ENCODE results near the gene TAS2R38. TPM values are rescaled to one million over a fixed set of nuclear protein-coding genes. Genes with fewer than 3 reads are reported as not detected.

TAS2R38 gene
- total RNA-seq, 2 donors from 2014 or later: not detected

DNA sequence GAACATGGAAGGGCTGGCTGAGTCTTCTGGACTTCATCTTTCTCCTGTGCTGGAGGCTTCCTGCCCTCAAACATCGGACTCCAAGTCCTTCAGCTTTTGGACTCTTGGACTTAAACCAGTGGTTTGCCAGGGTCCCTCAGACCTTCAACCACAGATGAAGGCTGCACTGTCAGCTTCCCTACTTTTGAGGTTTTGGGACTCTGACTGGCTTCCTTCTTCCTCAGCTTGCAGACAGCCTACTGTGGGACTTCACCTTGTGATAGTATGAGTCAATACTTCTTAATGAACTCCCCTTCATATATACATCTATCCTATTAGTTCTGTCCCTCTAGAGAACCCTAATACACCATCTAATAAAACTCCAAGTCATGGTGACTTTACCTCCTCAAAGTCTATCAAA is 22.8 kb downstream of the TAS2R38 start:
- Histone ChIP-seq H3K4me1 (ENCODE audit: control insufficient read depth, insufficient read depth, low read length) (no peaks in the 10 kb centered on the region), H3K36me3 (ENCODE audit: control insufficient read depth, insufficient read depth, low read length) (no peaks in the 10 kb centered on the region), H3K9me3 (ENCODE audit: control insufficient read depth, low read length) (no peaks in the 10 kb centered on the region), H3K4me3 (ENCODE audit: low read length) (no peak overlapping the region), H3K27me3 (ENCODE audit: control insufficient read depth, insufficient read depth, low read length, poor library complexity, severe bottlenecking) (no peaks in the 10 kb centered on the region), H3K27ac (ENCODE audit: low read depth, low read length) (no peak overlapping the region), H3K9ac (ENCODE audit: extremely low read depth, low read length, poor library complexity, severe bottlenecking) (no peak overlapping the region)
- no peak overlapping the region for H3K4me3 Mint-ChIP-seq
- WGBS, 2 experiments (ENCODE audit: insufficient coverage in 1 of 2, insufficient read length in 1 of 2): 84 to 100% methylated on average over 1 of the region's 1 CpG
- H3K36me3 Mint-ChIP-seq (ENCODE audit: low read depth): no peaks in the 10 kb centered on the region
- no peak for DNase-seq
- H3K27ac Mint-ChIP-seq: no peak overlapping the region
- peaks cover 3% of the 10 kb centered on the region for H3K4me1 Mint-ChIP-seq
- no peaks in the 10 kb centered on the region for H3K9me3 Mint-ChIP-seq
- TF ChIP-seq, protein P1, sequence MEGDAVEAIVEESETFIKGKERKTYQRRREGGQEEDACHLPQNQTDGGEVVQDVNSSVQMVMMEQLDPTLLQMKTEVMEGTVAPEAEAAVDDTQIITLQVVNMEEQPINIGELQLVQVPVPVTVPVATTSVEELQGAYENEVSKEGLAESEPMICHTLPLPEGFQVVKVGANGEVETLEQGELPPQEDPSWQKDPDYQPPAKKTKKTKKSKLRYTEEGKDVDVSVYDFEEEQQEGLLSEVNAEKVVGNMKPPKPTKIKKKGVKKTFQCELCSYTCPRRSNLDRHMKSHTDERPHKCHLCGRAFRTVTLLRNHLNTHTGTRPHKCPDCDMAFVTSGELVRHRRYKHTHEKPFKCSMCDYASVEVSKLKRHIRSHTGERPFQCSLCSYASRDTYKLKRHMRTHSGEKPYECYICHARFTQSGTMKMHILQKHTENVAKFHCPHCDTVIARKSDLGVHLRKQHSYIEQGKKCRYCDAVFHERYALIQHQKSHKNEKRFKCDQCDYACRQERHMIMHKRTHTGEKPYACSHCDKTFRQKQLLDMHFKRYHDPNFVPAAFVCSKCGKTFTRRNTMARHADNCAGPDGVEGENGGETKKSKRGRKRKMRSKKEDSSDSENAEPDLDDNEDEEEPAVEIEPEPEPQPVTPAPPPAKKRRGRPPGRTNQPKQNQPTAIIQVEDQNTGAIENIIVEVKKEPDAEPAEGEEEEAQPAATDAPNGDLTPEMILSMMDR (conservative IDR thresholded peaks at IDR 0.05): no peak
- H3K27me3 Mint-ChIP-seq (ENCODE audit: insufficient read depth): no peaks in the 10 kb centered on the region

DNA sequence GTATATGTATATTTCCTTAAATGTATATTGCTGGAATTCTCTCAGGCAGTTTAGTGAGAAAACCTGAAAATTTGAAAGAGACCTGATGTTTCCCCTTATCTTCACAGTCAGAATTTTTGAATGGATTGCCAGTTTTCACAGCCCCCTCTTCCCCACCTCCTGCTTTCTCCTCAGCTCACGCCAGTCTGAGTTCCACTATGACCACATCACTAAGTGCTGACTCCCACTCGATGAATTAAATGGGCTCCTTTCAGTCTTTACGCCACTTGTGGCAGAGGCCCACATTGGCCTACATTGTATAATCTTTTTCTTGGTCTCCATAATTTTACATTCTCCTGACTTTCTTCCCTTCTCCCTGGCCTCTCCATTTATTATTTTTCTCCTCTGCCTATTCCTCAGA is 23.7 kb downstream of the TAS2R38 start:
- Mint-ChIP-seq H3K4me3 (no peak overlapping the region), H3K27me3 (ENCODE audit: insufficient read depth) (no peaks in the 10 kb centered on the region), H3K27ac (no peak overlapping the region), H3K9me3 (no peaks in the 10 kb centered on the region), H3K4me1 (peaks cover 3% of the 10 kb centered on the region), H3K36me3 (ENCODE audit: low read depth) (no peaks in the 10 kb centered on the region)
- Histone ChIP-seq H3K27ac (ENCODE audit: low read depth, low read length) (no peak overlapping the region), H3K4me1 (ENCODE audit: control insufficient read depth, insufficient read depth, low read length) (no peaks in the 10 kb centered on the region), H3K36me3 (ENCODE audit: control insufficient read depth, insufficient read depth, low read length) (no peaks in the 10 kb centered on the region), H3K27me3 (ENCODE audit: control insufficient read depth, insufficient read depth, low read length, poor library complexity, severe bottlenecking) (no peaks in the 10 kb centered on the region), H3K9me3 (ENCODE audit: control insufficient read depth, low read length) (no peaks in the 10 kb centered on the region), H3K4me3 (ENCODE audit: low read length) (no peak overlapping the region), H3K9ac (ENCODE audit: extremely low read depth, low read length, poor library complexity, severe bottlenecking) (no peak overlapping the region)
- DNase-seq: no peak
- 86 to 92% methylated on average over 3 of the region's 3 CpGs for WGBS, 2 experiments (ENCODE audit: insufficient coverage in 1 of 2, insufficient read length in 1 of 2)
- TF ChIP-seq, protein P1 (conservative IDR thresholded peaks at IDR 0.05): no peak

DNA sequence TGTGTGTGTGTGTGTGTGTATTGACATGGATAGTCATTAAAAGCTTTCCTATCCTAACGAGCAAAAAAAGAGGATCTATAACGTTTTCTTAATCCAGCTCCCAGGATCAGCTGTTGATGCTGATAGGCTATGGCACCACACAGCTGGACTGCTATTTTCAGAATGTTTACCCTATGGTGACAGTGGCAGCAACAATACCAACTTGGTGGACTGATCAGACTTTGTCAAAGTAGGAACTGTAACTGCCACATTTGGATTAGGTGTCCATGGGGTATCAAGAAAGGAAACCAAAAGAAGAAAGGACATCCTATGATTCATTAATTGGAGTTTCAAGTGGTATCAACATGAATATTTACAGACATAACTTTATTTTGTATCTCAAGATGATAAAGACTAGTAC is 24.1 kb downstream of the TAS2R38 start:
- Histone ChIP-seq H3K27ac (ENCODE audit: low read depth, low read length) (no peak overlapping the region), H3K9ac (ENCODE audit: extremely low read depth, low read length, poor library complexity, severe bottlenecking) (no peak overlapping the region), H3K4me1 (ENCODE audit: control insufficient read depth, insufficient read depth, low read length) (no peaks in the 10 kb centered on the region), H3K36me3 (ENCODE audit: control insufficient read depth, insufficient read depth, low read length) (no peaks in the 10 kb centered on the region), H3K4me3 (ENCODE audit: low read length) (no peak overlapping the region), H3K27me3 (ENCODE audit: control insufficient read depth, insufficient read depth, low read length, poor library complexity, severe bottlenecking) (no peaks in the 10 kb centered on the region), H3K9me3 (ENCODE audit: control insufficient read depth, low read length) (no peaks in the 10 kb centered on the region)
- Mint-ChIP-seq H3K4me3 (no peak overlapping the region), H3K27me3 (ENCODE audit: insufficient read depth) (no peaks in the 10 kb centered on the region), H3K4me1 (peaks cover 3% of the 10 kb centered on the region), H3K27ac (no peak overlapping the region), H3K36me3 (ENCODE audit: low read depth) (no peaks in the 10 kb centered on the region), H3K9me3 (no peaks in the 10 kb centered on the region)
- no peak for DNase-seq
- TF ChIP-seq, protein P1 (conservative IDR thresholded peaks at IDR 0.05): no peak
- WGBS, 2 experiments (ENCODE audit: insufficient coverage in 1 of 2, insufficient read length in 1 of 2): 84 to 88% methylated on average over 2 of the region's 2 CpGs
